GM18519 (cell line): Measurements from ENCODE around the gene RASL12.
"Not testable (repeated sequence)": the region's sequence is repeated elsewhere in the genome, so short reads cannot be mapped to it uniquely, and the experiment has no call there.

Experiments used
- ATAC-seq: cut with Tn5 transposase; IDR thresholded peaks from one replicate; pipeline ENCODE4 v1.9.1; 2021; ENCODE audit warnings: mild to moderate bottlenecking, moderate library complexity; ENCODE audit not compliant: unreplicated experiment, low FRiP score

RASL12 gene, protein sequence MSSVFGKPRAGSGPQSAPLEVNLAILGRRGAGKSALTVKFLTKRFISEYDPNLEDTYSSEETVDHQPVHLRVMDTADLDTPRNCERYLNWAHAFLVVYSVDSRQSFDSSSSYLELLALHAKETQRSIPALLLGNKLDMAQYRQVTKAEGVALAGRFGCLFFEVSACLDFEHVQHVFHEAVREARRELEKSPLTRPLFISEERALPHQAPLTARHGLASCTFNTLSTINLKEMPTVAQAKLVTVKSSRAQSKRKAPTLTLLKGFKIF

DNA sequence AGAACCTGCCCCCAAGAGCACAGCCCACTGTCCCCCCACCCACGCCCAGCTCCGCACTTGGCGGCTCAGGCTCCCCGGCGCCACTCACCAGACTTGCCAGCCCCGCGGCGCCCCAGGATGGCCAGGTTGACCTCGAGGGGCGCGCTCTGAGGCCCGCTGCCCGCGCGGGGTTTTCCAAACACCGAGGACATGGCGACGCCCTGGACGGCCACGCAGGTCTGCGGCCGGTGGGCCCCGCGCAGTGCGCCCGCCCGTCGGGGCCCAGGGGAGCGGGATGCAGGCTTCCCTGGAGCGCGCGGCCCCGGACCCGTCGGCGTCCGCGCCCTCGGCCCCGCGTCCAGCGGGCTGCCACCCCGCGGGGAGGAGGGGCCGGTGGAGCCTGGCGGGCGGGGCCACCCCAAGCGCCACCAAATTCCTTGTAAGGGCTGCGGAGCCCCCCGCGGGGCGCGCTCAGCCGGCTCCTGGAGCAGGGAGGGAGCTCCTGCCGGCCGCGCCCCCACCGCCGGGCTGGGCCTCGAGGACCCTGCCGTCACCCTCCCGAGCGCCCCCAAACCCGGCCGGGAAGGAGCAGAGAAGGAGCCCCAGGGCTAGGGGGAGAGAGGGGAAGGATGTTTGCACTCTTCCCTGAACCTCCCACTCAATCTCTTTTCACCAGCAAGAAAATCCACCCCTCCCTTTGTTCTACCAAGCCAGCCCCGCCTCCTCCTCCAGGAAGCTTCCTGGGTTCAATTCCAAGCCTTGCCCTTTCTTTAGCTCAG lies at the start of gene RASL12:
Gene RASL12 (minus strand): TSS at position 347 of the 758 bp plus-strand sequence. CDS start 156 bp downstream, at position 191.
- ATAC-seq = no peak

DNA sequence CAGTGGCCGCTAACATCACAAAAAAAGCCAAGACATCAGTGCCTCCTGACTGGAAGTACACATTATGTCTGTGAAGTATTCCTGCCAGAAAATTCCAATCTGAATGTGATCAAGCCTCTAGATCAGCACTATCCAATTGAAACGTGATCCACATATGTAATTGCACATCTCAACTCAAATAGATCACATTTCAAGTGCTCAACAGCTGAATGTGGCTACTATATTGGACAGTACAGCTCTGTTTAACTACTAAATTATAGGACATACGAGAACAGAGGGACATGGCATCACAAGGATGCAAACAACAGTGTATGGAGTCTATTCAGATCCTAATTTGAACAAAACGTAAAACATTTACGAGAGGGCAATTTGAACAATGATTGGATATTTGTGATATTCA lies 47.8 kb upstream of the RASL12 start:
- no peak for ATAC-seq

DNA sequence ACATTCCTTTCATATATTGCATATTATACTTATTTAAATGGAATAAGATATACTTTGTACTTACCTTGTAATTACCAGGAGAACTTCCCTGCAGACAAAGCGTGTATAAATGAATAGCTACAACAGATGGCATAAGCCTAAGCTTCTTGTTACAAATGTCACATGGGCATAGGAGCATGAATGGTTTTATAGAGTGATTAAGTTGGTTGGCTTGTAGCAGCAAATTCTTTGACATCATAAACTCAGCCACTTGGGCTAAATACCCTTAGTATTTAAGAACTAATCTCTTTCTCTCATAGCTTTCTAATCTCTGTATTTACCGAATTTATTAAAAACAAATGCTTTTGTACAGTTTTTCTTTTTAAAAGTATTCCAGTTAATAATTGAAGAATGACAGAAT lies 47.3 kb upstream of the RASL12 start, which contains the start of gene UBAP1L:
Gene UBAP1L (minus strand): TSS at position 115 of the 400 bp plus-strand sequence. CDS start 8,985 bp downstream, outside the sequence.
- no peak for ATAC-seq

DNA sequence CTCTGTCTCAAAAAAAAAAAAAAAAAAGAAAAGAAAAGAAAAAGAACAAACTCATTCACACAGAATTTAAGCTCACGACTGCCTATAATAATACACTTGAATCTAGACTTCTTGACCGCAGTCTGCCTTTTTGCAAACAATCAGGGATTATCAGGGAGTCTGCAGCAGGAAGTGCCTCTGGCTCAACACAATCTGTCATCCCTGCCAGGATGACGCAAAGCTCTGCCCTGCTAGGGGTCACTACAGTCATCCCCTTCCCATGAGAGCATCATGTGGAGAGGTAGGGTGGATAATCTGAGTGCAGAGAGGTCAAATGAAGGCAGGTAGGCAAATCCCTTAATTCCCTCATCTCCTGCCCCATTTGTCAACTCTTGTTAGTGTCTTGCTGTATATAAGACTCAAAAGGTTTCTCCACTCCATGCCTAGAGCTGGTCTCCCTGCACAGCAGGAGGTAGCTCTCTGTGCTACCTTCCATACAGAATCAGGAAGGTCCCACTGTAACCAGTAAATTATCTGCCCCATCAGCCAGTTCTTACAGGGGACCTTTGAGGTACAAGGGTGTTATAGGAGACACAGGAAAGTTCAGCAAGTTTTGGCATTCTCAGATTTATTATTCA lies 43.0 kb upstream of the RASL12 start:
- no peak for ATAC-seq

DNA sequence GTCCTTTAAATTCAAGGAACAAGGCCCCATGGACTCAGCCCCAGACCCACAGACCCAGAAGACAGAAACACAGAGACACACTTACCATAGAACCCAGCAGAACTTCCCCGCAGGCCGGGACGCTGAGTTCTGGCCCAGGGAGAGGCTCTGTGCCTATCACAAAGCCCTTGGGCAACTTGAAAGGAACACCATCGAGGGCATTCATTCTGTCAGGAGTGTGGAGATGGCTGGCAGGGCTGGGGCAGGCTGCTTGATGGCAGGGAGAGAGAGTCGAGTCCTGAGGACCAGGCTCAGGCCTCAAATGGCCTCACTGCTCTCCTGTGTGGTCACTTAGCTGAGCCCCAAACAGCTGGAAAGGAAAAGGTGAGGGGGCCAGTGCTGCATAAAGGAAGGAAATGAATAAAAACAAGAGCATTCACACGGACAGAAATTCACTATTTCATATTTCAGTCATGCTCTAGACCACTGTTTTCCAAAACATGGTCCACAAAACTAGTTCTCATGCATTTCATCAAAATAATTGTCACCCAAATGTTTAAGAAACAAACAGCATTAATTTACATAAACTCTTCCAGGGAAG lies 38.3 kb upstream of the RASL12 start:
- ATAC-seq = no peak

DNA sequence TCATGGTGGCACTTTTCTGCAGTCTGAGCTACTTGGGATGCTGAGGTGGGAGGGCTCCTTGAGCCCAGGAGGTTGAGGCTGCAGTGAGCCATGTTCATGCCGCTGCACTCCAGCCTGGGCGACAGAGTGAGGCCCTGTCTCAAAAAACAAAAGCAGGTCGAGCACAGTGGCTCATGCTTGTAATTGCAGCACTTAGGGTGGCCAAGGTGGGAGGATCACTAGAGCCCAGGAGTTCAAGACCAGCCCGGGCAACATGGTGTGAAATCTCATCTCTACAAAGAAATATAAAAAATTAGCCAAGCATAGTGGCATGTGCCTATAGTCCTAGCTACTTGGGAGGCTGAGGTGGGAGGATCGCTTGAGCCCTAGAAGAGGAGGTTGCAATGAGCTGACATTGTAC lies 37.2 kb upstream of the RASL12 start:
- no peak for ATAC-seq

DNA sequence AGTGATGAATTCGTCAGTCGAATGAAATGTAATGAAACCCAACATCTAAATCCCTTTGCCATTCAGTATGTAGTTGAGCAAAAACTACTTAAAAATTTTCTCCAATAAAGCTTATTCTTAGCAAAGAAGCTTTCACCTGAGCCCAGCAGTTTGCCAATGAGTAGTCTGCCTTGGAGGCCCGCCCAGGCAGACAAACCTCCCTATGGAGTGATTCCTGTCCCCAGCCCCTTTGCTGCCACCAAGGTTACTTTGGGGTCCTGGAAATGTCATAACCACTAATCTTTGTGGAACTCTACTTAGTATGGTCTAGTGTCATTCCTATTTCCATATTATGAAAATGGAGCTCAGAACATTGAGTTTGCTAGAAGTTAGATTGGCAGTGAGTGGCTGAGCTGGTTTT lies 35.1 kb upstream of the RASL12 start:
- no peak for ATAC-seq

DNA sequence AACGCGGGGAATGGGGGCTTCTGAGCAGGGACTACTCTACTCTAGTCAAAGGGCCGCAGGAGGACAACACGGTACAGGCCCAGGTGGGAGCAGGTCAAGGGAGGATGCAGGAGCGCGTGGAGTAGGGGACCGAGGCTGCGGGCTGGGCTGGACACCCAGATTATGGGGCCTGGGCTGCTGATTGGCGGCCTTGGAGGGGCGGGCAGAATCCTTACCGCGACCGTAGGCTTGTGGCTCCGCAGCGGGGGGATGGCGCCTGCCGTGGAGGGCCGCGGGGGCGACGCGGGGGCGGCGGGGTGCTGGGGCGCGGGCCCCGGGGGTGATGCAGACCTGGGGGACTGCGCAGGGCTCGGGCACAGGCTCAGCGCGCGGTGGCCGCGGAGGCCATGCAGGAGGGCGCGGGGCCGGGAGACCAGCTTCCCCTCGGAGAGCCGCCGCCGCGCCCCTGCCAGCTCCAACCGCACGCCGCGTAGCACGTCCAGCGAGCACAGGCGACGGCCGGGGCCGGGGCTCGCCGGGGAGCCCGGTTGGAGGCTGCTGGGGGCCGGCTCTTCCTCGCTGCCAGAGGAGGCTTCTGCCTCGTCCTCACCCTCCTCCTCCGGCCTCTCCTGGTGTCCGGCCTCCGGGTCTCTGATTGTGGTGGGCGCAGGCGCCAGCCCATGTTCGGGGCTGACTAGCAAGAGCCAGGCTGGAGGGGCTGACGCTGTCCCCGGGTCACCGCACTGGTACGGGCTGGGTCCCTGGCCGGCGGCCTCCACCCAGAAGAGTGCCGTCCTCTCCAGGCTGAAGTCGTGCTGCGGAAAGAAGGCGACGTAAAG lies 34.3 kb upstream of the RASL12 start:
- no peak for ATAC-seq

DNA sequence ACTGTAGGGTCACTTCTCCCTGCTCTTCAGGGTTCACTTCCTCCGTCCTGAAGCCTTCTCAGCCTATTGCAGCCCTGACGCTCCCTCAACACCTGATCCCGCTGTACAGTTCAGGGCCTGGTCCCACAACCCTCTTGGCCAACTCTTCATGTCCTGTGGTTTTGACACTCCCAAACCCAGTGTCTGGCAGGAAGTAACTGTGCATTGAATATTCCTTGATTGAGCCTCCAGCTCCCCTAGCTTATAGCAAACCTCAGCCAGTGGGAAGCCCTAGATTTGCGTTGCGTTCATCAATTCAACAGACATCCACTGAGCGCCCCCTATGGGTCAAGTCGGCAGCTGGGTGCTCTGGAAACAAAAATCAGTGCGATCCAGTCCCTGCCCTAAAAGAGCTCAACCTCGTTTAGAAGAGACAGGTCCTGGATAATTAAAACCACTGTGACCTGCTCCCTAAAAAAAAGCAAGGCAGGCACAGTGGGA lies 33.7 kb upstream of the RASL12 start:
- ATAC-seq = no peak

DNA sequence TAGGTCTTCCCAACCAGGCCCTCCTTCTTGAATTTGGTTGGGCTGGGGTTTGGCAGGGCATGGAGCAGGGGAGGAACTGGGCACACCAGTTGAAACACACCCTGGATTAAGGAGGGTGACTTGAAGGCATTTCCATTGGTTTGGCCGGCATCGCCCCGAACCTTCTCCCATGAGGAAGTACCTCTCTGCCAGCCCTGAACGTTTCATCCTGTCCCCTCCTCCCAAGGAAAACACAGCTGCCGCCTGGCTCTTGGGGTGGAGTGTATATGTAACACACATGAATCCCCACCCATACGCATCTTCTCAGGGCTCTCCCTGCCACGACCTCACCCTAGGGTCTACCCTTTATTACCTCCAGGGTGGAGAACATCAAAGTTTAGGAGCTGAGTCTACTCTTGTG lies 32.7 kb upstream of the RASL12 start:
- ATAC-seq = no peak

DNA sequence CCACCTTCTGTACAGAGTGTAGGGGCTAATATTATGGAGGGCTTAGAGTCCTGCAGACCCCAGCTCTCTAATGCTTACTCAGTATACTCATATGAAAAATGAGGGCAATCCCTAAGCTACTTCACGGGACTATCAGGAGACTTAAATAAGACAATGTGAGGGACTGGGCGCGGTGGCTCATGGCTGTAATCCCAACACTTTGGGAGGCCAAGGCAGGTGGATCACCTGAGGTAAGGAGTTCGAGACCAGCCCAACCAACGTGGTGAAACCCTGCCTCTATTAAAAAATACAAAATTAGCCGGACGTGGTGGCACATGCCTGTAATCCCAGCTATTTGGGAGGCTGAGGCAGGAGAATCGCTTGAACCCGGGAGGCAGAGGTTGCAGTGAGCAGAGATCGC lies 32.0 kb upstream of the RASL12 start:
- not testable (repeated sequence) for ATAC-seq

DNA sequence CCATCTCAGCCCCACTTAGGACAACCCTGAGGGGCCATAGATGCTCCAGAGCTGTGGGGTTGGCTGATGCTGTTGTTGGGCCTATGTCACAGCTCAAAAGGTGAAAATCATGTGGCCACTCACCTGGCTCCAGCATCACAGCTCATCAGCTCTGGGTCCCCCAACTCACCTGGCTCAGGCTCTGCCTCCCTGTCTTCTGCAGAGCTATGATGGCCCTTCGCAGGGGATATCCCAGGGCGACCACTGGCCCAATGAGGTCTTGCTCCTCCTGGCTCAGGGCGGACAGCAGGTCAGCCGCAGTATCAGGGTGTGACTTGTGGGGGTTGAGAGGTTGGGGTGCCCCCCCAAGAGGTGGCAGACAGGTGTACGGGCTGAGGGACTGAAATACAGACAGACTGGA lies 31.5 kb upstream of the RASL12 start:
- no peak for ATAC-seq

DNA sequence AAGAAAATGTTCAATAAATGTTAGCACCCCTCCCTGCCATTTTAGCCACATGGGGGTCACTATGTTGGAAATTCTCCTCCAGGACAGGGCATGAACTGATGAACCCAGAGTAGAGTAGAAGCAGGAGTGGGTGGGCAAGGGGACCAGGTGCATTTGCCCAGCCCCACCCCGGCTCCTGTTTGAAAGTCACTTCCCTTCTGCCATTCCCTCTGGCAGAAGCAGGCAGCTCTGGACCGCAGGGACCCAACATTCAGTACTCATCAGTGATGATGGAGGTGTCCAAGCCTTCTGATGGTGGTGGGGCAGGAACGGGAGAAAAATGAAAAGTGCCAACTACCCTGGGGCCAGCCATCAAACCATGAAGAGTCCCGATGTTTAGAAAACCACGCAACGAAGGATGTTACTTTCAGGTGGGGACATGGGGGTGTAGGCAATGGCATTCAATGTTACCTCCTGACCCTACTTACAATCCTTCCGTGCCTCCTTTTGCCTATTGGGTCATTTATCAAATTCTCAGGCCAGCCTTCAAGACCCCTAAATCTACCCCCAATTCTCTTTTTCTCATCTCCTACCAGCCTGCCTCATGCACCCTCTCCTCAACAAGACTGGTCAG lies 30.0 kb upstream of the RASL12 start:
- no peak for ATAC-seq

DNA sequence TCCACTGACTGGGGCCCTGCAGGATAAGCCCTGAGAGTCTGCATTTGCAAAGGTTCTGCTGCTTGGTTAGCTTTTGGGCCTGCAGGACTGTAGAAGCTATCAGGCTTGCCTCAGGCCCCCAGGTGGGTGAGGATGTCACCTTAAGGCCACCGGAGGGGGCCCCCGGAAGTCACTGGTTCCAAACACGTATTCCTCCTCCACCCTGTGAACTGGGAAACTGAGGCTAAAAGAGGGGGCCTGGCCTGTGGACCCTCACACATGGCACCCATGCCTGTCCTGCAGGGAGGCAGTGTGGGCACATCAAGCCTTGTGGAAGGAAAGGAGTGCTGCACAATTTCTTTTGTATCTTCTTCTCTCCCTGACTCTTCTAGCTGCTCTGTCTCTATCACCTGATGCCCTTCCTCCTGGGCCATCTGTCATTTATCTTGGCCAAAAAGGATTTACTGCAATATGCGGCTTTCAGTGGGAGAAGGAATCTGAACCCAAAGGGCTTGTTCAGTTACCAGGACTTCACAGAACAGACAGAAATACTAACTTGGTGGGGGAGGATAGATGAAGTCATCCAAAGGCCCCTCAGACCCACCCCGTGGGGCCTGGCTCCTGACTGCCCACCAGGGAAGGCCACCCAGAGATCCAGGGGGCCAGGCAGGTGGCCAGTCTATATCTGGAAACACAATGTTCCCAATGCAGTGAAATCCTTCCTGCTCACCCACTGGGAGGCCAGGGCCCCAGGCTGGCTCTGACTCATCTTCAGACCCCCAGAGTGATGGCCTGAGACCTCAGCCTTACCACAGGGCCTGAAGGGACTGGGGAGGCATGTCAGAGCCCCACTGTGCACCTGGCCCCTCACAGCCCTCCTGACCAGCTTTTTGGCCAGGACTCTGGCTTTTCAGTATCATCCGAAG lies 28.9 kb upstream of the RASL12 start:
- no peak for ATAC-seq

DNA sequence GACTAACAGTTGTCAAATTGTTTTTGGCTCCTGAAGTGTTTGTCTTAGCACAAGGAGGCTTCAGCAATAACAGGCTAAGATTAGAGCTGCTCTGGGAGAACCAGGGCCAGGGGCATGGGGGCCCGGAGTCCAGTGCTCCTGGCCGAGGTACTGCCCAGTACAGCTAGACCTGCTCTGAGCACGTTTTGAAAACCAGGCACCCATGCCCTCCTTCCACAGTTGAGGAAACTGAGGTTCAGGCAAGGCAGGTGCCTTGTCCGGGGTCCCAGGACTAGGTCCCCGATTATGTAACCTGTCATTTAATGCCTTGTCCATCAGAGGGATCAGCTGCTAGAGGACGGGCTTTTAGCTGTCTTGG lies 27.9 kb upstream of the RASL12 start:
- ATAC-seq = no peak

DNA sequence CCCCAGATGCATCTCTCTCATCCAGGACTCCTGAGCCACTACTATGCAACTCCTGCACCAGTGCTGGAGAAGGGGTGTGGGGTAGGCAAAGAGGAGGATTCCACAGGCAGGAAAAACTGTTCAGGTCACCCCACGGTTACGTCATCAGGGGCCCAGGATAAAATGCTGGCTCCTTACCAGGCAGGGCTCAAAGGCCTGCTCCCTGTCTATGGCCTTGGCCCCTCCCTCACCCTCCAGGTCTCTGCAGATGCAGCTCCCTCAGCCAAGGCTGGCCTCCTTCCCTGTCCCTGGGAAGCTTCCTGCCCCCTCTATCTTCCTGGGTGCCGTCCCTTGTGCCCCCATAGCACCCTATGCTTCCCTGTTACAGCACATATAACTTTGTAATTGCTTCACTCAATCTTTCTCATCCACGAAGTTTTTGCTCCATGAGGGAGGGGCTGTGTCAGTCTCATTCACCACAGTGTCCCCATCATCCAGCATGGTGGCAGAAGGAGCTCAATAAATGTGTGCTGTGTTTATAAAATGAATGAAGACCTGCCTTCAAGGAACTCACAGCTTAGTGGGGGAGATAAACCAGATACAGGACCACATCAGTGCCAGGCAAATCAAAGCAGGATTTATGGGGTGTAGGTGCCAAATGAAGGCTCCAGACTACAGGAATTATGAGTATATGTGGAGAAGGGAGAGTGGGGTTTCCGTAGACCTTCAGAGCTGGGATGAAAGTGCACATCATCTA lies 27.4 kb upstream of the RASL12 start:
- ATAC-seq = no peak

DNA sequence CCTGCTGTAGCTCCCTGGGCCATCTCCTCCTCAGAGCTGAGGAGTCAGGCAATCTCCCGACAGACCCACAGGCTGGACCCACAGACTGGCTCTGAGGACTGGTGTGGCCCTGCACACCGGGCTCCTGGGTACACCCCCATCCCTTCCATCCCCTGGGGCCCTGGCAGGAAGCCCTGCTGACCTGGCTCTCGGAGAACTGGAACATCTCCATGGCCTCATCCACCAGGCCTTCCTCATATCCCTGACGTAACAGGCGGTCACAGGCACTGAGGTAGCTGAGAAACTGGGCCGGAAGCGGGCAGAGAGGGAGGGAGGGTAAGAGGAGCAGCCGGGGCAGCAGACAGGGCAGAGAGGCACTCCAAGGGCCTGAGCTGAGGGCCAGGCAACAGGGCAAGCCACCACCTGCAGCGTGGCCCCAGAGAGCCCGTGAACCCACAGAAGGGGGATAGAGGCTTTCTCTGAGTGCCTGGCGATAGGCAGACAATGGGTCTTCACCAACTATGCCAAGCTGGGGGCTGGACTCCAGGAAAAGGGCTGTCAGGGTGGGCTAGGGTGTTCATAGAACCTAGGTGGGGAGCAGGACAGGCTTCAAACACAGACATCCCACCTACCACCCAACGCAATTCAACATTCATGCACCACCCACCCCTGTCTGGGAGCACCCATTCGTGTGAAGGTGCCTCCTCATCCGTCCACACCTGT lies 26.7 kb upstream of the RASL12 start:
- ATAC-seq = no peak

DNA sequence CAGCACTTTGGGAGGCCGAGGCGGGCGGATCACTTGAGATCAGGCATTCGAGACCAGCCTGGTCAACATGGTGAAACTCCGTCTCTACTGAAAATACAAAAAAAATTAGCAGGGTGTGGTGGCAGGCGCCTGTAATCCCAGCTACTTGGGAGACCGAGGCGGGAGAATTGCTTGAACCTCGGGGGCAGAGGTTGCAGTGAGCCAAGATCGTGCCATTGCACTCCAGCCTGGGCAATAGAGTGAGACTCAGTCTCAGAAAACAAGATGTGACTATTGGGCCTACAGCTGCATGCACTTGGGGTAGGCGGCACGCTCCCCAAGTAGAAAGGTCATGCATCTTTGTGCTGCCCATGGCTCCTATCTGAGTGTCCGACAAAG lies 26.0 kb upstream of the RASL12 start:
- not testable (repeated sequence) for ATAC-seq
